ENCODE data around the gene CDH1.
A peak's percentile ranks its signal among the peaks of the same experiment; 100 is the strongest.

CDH1 gene

GRCh38 chr16:68736561-68736960 is 531 bp upstream of the CDH1 start:
- TF ChIP-seq, protein P1, sequence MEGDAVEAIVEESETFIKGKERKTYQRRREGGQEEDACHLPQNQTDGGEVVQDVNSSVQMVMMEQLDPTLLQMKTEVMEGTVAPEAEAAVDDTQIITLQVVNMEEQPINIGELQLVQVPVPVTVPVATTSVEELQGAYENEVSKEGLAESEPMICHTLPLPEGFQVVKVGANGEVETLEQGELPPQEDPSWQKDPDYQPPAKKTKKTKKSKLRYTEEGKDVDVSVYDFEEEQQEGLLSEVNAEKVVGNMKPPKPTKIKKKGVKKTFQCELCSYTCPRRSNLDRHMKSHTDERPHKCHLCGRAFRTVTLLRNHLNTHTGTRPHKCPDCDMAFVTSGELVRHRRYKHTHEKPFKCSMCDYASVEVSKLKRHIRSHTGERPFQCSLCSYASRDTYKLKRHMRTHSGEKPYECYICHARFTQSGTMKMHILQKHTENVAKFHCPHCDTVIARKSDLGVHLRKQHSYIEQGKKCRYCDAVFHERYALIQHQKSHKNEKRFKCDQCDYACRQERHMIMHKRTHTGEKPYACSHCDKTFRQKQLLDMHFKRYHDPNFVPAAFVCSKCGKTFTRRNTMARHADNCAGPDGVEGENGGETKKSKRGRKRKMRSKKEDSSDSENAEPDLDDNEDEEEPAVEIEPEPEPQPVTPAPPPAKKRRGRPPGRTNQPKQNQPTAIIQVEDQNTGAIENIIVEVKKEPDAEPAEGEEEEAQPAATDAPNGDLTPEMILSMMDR (conservative IDR thresholded peaks at IDR 0.05; ENCODE audit: low read depth) = no peak
- POLR2A ChIA-PET (ENCODE audit: low non-redundant PET) = interaction anchor here (0.6 to 1.3 kb wide), 6 partner anchors 9 to 147 kb away, joined by 3 to 10 read pairs (median 4); no protein-coding TSS in a partner anchor
- CTCF ChIA-PET = interaction anchor here (0.8 to 1.2 kb wide), 2 partner anchors 64 to 208 kb away, joined by 3 to 4 read pairs; no protein-coding TSS in a partner anchor
- no peak overlapping the region for H3K27ac ChIP-seq
- DNase-seq (ENCODE audit: low spot score) = no peak

DNA sequence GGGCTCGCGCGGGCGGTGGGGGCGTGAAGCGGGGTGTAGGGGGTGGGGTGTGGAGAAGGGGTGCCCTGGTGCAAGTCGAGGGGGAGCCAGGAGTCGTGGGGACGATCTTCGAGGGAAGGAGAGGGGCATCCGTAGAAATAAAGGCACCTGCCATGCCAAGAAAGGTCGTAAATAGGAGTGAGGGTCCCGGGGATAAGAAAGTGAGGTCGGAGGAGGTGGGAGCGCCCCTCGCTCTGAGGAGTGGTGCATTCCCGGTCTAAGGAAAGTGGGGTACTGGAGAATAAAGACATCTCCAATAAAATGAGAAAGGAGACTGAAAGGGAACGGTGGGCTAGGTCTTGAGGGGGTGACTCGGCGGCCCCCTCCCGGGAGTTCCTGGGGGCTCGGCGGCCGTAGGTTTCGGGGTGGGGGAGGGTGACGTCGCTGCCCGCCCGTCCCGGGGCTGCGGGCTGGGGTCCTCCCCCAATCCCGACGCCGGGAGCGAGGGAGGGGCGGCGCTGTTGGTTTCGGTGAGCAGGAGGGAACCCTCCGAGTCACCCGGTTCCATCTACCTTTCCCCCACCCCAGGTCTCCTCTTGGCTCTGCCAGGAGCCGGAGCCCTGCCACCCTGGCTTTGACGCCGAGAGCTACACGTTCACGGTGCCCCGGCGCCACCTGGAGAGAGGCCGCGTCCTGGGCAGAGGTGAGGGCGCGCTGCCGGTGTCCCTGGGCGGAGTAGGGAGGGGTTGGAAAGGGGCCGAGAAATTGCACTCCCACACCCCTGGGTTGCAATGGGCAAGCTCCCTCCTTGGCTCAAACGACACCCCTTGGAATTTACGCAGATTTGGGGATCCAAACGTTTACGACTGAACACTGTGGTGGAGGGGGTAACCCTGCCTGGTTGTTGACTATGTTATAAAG is 888 bp downstream of the CDH1 start:
- TF ChIP-seq, protein P1 (conservative IDR thresholded peaks at IDR 0.05; ENCODE audit: low read depth) = peak; percentile 64; the same call in 1 of the 2 replicates
- peak overlapping the region; percentile 32 for H3K27ac ChIP-seq
- ChIA-PET POLR2A (ENCODE audit: low non-redundant PET) (interaction anchor here (1.0 to 1.3 kb wide), 3 partner anchors 12 to 36 kb away, joined by 3 to 10 read pairs (median 6); no protein-coding TSS in a partner anchor), CTCF (interaction anchor here (0.7 to 1.6 kb wide), 11 partner anchors 12 to 218 kb away, joined by 3 to 10 read pairs (median 3); no protein-coding TSS in a partner anchor)
- peak; percentile 65 for DNase-seq (ENCODE audit: low spot score)

DNA sequence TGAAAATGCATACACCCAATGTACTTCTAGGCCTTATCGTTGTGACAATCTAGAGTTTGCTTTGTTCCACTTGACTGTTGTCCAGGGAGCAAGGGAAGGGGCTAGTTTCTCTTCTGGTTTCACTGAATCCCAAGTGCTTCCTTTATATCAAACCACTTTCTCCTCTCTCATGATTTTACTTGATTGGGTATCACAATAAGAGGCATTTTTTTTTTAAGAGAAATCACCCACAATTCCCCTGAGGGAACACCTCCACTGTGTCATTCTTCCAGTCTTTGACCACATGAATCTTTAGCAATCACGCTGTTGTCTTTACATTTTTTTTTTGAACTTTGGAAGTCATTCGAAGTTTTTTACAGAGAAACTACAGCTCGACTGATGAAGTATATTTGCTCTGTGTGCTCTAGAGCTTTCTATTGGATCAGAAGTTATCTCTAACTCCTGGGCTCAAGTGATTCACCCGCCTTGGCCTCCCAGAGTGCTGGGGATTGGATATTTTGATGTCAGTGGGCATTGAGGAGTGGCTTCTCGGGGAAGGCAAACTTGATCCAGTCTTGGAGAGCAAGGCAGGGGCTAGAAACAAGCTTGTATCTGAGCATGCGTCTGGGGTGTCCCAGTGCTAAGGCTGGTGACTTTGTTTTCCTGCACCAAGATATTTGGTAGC is 3.0 kb downstream of the CDH1 start:
- no peak for DNase-seq (ENCODE audit: low spot score)
- ChIA-PET POLR2A (ENCODE audit: low non-redundant PET) (interaction anchor here (0.5 kb wide), 1 partner anchor 51 kb away, joined by 4 read pairs; no protein-coding TSS in a partner anchor), CTCF (interaction anchor here (0.7 kb wide), 3 partner anchors 30 to 211 kb away, joined by 5 to 7 read pairs (median 6); no protein-coding TSS in a partner anchor)
- no peak overlapping the region for H3K27ac ChIP-seq
- TF ChIP-seq, protein P1 (conservative IDR thresholded peaks at IDR 0.05; ENCODE audit: low read depth) = no peak

DNA sequence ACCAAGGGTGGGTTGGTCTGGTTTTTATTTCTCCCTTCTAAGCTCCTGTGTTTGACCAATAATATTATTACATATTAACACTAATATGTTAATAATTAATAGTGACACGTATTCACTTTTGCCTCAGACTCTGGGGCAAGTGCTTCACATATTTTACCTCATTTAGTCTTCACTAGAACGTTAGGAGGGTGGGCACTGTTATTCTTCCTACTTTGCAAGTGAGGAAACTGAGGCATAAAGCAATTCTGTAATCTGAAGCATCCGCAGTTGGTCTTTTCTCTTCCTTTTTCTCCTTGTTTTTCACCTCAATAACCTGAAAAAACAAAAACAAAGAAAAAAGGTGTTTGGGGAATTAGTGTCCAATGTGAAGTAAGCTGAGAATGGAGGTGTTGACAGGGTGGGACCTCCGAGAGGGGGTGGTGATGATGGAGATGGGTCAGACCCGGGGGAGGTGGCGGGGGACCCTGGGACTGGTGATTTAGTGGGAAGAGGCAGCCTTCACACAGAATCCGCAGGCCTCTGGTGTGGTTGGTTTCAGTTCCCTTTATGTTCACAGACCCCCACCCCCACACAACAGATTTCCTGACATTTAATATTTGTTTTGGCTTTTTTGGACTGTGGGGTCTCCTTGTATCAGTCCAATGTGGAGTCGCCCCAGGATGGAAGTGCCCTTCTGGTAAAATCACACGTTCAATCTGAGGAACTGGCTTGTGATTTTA is 3.7 kb downstream of the CDH1 start:
- no peak for DNase-seq (ENCODE audit: low spot score)
- TF ChIP-seq, protein P1 (conservative IDR thresholded peaks at IDR 0.05; ENCODE audit: low read depth) = no peak
- ChIA-PET CTCF (interaction anchor here (0.7 kb wide), 2 partner anchors 176 to 211 kb away, joined by 5 to 7 read pairs; no protein-coding TSS in a partner anchor), POLR2A (ENCODE audit: low non-redundant PET) (interaction anchor here (0.5 kb wide), 1 partner anchor 51 kb away, joined by 4 read pairs; no protein-coding TSS in a partner anchor)
- H3K27ac ChIP-seq = no peak overlapping the region; the same call in 1 of the 2 replicates

- TF ChIP-seq, protein P1 (conservative IDR thresholded peaks at IDR 0.05; ENCODE audit: low read depth) = no peak
- no peak overlapping the region for H3K27ac ChIP-seq
- POLR2A ChIA-PET (ENCODE audit: low non-redundant PET) = interaction anchor here (0.7 kb wide), 1 partner anchor 75 kb away, joined by 5 read pairs; no protein-coding TSS in a partner anchor
- CTCF ChIA-PET = interaction anchor here (0.7 kb wide), 1 partner anchor 384 kb away, joined by 3 read pairs; no protein-coding TSS in a partner anchor
- no peak for DNase-seq (ENCODE audit: low spot score)
These were observed 6.6 kb downstream of the CDH1 start for GRCh38 chr16:68743664-68744063.
